ENCODE data around the gene ALDH1L1. TPM values are rescaled to one million over a fixed set of nuclear protein-coding genes. Genes with fewer than 3 reads are reported as not detected.

The ALDH1L1 gene
- not detected in 2 replicates for total RNA-seq (2014; rRNA removed; shearing (Covaris generic))

DNA sequence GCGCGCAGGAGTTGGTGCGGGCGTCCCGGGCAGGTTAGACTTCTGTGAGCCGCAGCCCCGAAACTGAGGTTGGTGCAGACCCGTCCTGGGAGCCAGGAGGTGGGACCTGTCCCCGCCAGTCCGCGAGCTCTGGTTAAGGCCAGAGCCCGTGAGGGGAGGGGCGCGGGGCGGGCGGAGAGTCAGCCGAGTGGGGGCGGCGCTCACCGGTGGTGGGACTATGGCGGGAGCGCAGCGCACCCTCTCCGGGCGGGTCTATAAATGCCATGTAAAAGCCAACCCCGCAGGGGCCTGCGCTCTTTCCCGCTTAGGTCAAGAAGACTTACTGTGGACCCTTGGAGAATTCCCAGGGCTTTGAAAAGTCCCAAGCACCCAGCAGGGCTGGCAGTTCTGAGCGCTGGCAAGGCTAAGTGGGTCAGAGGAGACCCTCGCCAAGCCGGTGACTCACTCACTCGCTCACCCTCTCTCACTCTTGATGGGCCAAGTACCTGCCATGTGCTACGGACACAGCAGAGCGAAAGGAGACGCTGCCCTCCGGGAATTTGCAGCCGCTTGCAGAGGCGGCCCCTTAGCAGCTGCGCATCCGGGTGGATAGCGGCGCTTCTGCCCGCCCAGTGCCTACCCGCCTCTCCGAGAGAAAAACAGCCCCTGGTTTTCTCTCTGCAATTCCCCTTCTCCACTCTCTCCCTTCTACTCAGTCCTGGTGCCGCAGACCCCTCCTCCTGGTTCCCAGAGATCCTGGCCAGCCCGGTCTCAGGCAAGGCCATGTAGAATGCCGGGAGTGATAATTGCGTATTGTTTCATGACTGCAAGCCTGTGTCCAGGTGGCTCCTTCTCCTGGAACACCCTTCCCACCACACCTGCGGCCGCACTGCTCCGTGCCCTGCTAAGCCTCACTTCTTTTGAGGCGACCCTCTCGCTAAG, at the start of gene ALDH1L1:
Gene ALDH1L1 (minus strand): TSS at position 110 of the 921 bp plus-strand sequence. CDS start 19,607 bp downstream, outside the sequence.
- no peak for DNase-seq (ENCODE audit: low read depth)

DNA sequence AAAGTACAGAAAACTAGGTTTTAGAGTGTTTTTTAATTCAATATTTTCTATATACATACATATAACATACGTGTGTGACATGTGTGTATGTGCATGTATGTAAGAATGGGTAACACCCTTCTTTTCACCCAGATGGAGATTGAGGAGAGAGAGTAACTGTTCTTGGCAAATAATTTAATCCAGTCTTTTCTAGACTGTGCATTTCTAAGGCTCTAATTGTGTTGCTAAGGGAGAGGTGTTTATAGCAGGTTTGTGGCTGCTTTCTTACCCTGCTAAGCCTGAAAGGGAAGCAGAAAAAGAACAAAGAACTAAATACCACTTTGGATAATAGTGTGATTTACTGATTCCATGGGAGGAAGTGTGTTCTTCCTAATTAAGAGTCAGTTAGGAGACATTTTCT, 46.0 kb upstream of the ALDH1L1 start:
- no peak for DNase-seq (ENCODE audit: low read depth)

- peak; percentile 45 for DNase-seq (ENCODE audit: low read depth)
These were observed 36.0 kb upstream of the ALDH1L1 start for GRCh38 chr3:126216416-126216815.

DNA sequence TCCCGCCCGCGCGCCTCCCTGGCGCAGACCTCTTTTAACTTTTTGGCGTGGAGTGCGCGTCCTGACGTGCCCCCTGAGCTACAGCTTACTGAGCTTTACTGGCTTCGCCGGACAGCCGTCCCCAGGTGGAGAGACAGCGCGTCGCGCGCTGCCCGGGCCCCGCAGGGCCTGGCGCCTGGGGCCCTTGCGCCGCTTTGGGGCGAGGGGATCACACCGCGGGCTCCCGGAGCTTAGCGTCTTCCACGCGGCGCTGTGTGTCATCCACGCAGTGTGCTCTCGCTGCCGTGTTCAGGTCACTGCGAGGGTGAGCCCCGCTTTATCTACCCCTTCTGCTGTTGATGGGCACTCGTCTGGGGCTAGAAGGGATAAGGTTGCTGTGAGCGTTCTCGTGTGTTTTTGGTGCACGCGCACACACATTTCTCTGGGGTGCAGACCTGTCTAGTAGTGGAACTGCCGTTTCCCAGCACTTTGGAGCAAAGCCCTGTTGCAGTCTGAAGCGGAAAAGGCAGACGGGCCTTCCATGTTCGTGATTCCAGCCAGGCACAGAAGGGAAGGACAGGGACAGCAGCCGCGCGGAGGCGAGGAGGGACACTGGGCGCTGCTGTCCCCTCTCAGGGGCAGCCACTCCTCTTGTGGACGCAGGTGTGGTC, 33.1 kb upstream of the ALDH1L1 start:
- peak; percentile 8 for DNase-seq (ENCODE audit: low read depth)

- peak; percentile 58 for DNase-seq (ENCODE audit: low read depth)
These were observed 32.4 kb upstream of the ALDH1L1 start for GRCh38 chr3:126212620-126213378.

DNA sequence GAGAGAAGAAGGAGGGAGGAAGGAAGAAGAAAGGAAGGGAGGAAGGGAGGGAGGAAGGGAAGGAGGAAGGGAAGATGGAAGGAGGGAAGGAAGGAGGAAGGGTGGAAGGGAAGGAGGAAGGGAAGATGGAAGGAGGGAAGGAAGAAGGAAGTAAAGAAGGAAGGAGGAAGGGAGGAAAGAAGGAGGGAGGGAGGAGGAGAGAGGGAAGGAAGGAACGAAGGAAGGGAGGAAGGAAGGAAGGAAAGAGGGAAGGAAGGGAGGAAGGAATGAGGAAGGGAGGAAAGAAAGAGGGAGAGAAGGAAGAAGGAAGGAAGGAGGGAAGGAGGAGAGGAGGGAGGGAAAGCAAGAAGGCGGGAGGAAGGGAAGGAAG, 31.8 kb upstream of the ALDH1L1 start:
- DNase-seq (ENCODE audit: low read depth), result no peak

GRCh38 chr3:126211569-126211968, 31.2 kb upstream of the ALDH1L1 start:
- peak; percentile 8 for DNase-seq (ENCODE audit: low read depth)

DNA sequence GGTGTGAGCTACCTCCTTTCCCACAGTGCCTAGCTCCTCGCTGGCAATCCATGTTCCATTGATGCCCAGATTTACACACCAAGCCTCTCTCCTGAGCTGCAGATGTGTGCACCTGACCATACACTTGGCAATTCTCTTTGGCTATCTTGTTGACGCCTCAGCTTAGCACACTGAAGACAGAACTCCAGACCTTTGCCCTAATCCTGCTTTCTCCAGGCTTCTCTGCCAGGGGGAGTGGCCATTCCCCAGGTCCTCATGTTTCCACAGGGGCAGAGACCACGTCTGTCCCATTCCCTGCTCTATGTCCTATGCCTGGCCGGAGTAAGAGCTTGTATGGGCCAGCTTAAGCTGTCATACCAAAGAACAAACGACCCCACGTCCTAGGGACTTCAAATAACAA, 30.2 kb upstream of the ALDH1L1 start:
- no peak for DNase-seq (ENCODE audit: low read depth)

DNA sequence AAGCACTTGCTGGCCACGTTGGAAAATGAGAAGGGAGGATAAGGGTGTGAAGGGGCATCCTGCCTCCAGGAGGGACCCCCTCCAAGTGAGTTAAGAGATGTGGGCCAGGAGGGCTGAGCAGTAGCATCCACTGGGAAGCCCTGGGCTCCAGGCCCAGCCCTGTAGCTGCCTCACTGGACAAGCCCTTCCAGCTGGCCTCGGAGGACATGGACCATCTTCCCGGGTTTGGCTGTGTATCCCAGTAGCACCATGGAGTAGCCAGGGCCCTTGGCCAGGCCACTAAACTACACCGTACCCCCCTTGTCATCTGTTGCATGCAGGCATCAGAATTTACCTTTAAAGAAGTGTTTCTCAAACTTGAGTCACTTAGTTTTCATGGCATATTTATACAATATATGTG, 29.4 kb upstream of the ALDH1L1 start:
- no peak for DNase-seq (ENCODE audit: low read depth)

DNA sequence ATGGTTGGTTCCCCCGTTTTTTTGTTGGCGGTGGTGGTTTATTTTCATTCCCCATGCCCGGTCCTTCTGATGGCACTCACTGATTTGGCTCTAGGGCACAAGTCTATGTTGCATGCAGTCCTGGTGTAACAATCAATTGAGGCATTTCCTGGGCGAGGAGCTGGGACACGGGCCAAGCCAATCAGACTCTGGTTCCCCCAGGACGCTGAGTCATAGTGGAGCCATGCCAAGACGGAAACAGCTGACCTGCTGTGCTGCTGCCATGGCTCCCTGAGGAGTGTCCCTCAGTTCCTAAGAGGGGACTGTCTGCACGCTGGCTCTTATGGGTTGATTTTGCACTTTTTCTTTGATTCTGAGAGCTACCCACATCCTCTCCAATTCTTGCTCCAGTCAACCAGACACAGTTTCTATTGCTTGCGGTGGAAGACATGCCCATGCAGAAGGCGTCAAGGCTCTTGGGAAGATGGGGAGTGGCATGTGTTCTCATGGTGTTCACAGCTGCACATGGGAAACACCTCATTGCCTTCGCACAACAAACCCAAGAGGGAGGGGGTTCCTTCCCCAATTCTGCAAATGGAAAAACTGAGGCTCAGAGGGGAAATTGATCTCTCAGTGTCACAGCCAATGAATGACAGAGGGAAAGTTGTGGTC, 28.3 kb upstream of the ALDH1L1 start:
- DNase-seq (ENCODE audit: low read depth), result peak; percentile 95

GRCh38 chr3:126208182-126208581, 27.8 kb upstream of the ALDH1L1 start:
- no peak for DNase-seq (ENCODE audit: low read depth)

DNA sequence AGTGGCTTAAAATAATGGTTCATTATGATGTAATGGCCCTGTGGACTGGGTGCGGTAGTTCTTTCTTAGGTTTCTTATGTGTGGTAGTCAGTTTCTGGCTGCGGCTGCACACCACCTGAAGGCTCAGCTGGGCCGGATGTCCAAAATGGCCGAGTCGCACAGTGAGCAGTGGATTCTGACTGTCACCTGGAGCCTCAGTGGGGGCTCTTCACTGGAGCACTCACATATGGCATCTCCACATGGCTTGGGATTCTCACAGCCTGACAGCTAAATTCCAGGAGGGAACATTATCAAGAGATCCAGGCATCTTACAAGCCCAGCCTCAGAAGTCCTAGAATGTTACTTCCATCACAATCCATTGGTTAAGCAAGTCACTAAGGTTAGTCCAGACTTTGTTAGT, 26.8 kb upstream of the ALDH1L1 start:
- no peak for DNase-seq (ENCODE audit: low read depth)

- DNase-seq (ENCODE audit: low read depth), result no peak
These were observed 25.6 kb upstream of the ALDH1L1 start for GRCh38 chr3:126205717-126206655.

DNA sequence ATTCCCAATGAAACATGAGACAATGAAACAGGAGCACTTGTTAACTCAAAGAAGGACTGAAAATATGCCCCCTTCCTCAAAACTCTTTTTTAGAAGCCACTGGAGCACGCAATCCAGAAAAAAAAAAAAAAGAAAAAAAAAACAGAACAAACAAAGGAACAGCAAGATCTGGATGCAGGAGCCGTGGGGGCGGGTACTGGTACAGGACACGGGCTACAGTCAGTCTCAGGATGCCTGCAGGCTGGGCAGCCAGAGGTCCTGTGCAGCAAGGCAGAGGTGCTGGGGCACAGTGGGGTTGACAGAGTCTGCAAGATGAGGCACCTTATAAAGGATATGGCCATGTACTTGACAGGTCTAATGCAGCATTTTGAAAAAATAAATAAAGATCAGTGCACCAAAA, 22.3 kb upstream of the ALDH1L1 start:
- DNase-seq (ENCODE audit: low read depth), result no peak

DNA sequence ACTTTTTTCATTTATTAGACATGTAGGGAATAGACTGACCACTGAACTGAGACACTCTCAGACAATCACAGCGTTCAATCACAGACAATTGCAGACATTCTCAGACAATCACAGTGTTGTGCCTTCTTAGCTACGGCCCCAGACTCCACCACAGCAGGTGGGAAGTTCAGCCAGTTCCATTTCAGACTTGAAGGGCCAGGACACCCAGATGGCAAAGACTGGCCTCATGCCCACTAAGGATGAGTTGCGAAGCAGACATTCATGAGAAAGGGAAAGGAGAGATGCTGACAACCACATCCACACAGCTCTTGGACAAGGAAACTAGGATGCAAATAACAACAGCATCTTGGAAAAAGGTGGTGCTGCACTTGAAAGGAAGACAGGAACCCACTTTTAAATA, 21.9 kb upstream of the ALDH1L1 start:
- peak; percentile 8 for DNase-seq (ENCODE audit: low read depth)

DNA sequence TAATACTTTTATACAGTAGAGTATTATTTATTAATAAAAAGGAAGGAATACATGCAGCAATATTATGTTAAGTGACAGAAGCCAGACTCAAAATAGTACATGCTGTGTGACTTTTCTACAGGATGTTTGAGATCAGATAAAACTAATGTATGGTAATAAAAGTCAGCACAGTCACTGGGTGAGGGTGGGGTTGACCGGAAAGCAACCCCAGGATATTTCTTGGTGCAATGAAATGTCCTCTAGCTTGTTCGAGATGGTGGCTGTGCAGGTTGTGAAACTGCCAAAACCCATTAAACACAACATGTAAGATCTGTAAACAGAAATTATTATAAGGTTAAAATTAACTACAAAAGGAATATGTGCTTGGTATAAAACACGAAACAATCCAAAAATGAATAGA, 20.8 kb upstream of the ALDH1L1 start:
- no peak for DNase-seq (ENCODE audit: low read depth)

DNA sequence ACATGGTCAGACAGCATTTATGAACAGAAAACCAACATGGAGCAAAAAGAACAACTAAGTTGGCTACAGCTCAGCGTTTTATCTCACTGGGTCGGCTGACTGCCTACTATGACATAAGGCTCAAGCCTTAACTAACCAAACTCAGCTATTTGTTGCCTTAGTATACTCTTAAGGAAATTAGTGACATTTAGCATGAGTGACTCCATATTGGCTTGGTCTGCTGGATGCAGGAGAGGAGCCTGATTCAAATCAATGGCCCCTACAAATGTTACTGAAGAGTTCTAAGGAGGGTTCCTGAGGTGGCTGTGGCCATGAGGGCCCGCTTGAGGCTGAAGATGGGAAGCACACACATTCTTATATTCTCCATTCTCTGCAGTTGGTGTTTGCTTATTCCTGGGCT, 20.1 kb upstream of the ALDH1L1 start:
- no peak for DNase-seq (ENCODE audit: low read depth)

DNA sequence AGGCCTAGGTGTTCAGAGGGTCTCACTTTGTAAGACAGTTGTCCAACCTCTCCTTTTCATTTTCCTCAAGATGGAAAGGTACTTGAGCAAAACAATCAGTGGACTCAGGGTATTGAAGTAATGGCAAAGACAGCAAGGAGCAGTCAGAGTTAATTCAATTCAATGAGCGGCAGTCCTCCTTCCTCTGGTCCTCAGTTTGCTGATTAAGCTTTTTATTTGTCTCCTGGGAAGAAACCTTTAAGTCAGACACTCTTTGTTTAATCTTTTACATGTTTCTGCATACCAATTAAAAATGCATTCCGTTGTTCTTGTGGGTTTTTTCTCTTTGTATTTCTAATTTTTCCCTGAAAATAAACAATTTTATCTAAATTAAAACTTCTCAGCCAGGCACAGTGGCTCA, 18.9 kb upstream of the ALDH1L1 start:
- no peak for DNase-seq (ENCODE audit: low read depth)

DNA sequence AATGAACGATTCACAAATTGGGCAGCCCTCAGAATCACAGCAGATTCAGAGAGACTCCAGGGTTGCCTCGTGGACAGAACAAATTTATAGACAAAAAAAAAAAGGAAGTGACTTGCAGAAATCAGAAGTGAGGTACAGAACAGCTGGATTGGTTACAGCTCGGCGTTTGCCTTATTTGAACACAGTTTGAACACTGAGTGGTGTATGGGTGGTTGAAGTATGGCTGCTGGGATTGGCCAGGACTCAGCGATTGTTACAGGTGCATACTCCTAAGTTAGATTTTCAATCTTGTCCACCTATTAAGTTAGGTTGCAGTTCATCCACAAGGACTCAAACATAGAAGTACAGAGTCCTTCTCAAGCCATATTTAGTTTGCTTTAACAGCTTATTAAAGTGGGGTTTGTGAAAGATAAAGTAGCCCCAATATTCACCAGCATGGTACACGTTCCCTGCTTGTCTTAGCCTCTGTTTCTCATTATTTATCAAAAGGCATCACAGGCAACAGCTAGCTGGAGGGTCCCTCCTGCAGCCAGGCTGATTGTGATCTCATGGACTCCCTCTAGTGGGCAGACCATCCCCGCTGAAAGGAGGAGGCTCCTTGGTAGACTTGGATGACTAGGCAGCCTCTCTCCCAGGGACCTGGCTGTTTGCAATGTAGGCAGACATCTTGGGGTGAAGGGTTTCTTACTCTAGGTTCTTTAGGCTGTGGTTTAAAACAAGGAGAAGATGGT, 17.6 kb upstream of the ALDH1L1 start:
- DNase-seq (ENCODE audit: low read depth), result peak; percentile 66

DNA sequence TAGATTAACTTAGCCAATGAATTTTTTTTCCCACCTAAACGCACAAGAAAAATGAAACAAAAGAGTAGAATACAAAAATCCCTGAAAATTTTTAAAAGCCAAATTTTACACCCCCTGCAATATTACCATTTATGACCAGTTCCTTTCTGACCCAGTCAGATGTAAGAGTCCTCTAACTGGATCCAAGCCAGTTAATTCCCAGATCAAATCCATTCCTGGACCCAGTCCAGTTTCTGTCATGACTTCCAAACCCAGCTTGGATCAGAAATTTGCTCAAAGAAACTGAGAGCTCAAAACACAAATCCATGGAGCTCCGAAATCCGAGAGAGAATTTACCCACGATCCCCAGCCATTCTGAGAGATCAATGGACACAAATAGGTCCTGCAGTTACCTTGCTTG, 17.0 kb upstream of the ALDH1L1 start:
- no peak for DNase-seq (ENCODE audit: low read depth)
